Measurements from ENCODE around the gene SEBOX.
A peak's percentile ranks its signal among the peaks of the same experiment; 100 is the strongest.

SEBOX gene, protein sequence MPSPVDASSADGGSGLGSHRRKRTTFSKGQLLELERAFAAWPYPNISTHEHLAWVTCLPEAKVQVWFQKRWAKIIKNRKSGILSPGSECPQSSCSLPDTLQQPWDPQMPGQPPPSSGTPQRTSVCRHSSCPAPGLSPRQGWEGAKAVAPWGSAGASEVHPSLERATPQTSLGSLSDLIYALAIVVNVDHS

DNA sequence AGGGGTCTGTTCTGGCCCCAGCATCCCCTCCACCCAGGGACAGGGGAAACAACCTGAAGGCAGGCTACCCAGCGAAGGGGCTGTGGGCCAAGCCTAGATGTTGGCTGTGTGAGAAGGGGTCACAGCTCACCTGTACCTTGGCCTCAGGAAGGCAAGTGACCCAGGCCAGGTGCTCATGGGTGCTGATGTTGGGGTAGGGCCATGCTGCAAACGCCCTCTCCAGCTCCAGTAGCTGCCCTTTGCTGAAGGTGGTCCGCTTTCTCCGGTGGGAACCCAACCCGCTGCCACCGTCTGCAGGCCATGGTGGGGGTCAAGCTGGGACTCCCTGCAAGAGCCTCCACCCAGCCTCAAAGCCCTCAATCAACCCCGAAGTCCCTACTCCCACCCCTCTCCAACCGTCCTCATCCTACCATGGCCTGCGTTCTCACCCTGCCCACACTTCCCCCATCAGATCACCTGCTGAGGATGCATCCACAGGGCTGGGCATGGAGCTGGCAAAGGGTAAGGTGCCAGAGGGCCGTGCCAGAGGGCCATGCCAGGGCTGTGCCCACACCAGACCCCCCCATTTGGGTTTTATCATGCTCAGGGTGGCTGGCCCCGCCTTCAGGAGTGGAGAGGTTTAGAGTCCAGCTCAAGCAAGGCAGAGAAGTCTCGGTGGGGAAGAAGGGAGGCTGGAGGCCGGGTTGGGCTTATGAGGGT, at the start of gene SEBOX:
Gene SEBOX (minus strand): TSS at position 535 of the 699 bp plus-strand sequence. CDS start 48 bp downstream, at position 487.
- no peak for DNase-seq (ENCODE audit: low read depth)

DNA sequence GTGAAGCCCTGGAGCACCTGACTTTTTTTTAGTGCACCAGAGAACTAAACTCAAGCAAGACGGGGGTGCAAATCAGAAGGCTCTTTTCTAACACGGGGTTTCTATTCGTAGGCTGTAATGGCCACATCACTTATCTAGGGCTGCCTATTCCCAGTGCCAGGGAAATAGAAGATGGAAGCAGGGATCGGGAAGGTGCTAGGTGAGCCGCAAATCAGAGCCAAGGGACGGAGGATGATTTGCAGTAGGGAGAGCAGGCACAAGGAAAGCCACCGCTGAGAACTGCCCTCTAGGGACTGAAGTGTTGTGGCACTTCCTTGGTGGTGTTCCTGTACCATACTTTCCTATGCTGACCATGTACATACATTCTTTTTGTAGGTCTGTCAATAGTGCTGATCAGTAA, 48.8 kb upstream of the SEBOX start:
- no peak for DNase-seq (ENCODE audit: low read depth)

DNA sequence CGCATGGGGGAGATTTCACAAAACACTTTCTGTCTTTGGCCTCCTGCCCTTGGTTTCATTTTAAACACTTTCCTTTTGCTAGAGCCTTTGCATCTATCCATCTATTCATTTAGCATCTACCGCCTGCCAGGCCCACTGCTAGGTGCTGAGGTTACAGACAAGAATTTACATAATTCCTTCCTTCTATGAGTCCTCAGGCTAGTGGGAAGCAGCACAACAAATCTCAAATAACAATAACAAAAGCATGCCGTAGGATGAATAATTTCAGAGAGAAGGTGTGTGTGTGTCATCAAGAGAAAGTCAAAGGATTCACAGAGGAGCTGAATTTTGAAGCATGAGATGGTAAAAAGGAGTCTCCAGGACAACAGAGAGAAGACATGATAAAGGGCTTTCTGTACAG, 47.1 kb upstream of the SEBOX start:
- DNase-seq (ENCODE audit: low read depth): no peak

DNA sequence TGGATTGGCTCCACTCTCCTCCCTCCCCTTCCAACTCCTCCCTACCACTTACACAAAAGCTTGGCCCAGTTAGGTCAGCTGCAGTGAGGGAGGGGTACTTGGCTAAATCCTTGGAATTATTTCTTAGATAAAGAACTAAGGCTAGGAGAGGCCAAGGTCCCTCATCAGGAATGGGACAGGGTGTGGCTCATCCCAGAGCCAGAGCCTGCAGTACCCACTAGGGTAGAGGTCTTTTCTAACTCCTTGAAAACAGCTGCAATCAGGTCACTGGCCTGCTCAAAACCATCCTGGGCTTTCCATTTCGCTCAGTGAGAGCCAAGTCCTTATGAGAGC, 42.9 kb upstream of the SEBOX start:
- DNase-seq (ENCODE audit: low read depth): no peak

DNA sequence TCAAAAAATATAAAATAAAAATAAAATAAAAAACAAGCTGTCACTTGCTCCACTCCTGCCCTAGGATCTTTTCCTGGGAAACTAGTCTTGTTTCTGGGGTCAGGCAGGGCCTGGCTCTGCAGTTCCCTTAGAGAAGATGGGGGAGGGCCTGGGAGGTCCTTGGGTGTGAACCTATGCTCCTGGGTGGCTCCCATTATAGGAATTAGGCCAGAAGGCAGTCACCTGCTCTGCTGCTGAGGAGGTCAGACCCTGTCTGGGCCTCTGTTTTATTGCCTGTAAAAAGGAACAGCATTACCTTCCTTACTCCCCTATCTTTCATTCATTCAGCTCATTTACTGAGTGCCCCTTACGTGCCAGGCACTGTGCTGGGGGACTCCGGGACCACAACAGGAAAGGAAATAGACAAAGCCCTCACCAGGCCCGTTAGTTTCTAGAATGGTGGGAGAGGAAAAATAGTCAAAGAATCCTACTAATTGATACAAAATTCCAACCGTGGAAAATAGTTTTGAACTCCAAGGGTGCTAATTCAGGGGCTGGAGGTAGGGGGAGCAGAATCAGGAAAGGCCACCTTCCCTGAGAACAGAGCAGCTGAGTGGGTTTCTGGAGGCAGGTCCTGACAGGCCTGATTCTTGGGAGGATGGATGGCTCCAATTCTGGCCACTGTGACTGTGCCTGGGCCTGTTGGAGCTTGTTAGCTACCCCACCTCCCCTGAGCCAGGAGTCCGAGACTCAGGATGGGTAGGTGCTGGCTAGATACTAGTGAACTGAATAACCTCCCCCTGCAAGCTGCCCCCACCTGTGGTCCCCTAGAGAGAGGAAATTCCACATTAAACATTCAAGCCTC, 42.4 kb upstream of the SEBOX start:
- no peak for DNase-seq (ENCODE audit: low read depth)

DNA sequence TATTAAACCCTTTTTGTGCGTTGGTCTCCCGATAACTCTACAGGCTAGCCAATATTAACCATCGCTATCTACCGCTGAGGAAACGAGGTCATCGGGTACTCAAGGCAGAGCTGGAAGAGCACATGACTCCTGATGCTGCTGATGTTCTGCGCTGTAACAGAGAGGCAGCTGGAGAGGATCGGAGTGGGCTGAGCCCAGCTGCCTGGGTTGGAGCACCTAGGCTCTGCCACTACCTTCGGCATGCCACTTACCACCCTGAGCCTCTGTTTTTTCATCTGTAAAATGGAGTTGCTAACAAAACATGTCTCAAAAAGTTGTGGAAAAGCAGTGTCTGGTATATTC, 41.4 kb upstream of the SEBOX start:
- no peak for DNase-seq (ENCODE audit: low read depth)

DNA sequence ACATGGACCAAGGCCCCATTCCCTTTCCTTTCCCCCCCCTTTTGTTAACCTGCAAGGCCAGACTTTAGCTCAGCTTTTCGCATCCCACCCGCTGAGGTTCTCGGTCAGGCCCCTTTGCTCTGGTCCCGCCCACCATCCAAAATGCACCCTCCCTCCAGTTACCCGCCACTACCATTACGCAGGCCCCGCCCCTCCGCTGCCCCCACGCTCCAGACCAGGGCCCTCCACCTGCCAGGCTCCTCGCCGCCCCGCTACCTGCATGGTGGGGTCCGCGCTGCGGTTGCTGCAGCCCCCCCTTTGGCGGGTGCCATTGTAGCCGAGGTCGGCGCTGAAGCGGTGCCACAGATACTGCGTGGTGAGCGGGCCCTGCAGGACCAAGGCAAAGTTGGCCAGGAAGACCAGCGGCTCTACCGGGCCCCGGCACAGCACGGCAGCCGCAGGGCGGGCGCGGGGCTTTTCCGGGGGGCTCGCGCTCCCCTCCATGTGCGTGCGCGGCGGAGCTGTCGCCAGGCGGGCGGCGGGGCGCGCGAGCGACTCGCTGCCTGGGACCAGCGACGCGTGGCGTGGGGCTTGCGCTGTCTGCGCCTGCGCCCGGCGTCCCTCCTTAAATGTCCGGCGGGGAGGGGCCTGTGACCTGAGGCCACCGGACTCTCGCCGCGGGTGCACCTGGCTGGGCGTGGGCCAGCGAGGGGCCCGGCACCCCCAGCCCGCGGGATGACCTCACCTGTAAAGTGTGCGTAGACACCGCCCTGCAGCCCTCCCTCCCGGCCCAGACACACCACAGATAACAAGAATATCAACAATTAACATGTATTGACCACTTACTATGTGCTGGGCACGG, 40.9 kb upstream of the SEBOX start, which contains the start of gene SLC46A1:
Gene SLC46A1 (minus strand): TSS at position 581 of the 841 bp plus-strand sequence. CDS start 98 bp downstream, at position 483.
- DNase-seq (ENCODE audit: low read depth): peak; percentile 61

DNA sequence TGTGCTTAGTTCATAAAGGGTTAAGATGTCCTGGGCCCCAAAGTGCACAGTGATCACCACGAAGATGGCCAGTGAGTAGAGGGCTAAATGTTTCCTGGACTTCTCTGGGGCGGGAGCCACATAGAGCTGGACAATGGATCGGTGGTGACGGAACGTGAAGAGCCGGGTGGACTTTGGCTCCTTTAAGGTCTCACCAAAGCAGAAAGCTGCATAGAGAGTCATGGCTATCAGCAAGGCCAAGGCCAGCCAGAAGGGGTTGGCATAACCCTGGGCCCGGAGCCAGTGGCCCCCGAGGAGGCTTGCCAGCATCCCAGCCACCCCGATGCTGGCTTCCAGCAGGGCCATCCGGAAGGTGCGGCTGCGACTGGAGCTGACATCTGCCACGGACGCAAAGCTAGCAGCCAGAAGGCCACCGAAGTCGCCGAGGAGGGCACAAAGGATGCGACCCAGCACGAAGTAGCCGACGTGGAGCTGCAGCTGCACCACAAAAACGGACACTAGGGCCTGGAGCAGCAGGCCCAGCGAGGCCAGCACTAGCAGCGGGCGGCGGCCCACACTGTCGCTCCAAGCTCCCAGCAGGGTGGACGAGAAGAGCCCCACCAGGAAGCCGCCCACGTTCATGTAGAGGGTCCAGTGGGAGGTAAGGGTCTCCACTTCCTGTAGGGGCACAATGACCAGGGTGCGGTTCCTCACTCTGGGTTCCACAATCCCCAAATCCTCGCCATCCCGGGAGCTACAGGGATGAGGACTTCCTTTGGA, 40.0 kb upstream of the SEBOX start:
- DNase-seq (ENCODE audit: low read depth): no peak

DNA sequence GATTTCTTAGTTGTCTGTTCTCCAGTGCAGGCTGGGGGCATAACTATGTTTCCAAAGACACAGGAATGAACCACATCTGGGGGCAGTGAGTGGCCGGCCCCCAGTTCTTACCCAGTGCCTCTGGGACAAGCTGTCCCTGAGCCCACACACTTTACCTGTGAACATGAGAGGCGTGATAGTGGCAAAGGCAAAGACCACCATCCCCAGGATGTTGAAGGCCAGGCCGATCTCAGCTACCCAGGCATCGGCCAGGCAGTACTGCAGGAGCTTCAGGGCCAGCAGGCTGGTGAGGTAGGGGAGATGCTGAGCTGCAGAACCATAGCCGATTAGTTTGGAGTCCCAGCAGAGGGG, 39.4 kb upstream of the SEBOX start:
- no peak for DNase-seq (ENCODE audit: low read depth)

DNA sequence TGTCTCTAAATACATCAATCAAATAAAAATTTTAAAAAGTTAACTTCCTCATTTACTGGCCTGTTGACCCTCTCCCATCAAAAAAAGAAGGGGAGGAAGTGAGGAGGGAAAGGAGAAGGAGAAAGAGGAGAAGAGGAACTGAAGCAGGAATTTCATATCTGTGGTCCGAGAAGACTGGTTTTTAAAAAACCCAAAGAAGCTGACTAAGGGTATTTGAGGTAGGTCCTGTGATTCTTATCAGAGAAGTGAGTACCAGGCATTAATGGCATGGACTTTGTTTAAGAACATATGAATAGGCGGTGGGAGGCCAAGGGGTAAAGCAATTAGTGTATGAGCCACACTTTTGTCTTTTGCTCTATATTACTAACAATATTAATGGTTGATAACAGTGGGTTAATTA, 39.0 kb upstream of the SEBOX start:
- DNase-seq (ENCODE audit: low read depth): no peak

DNA sequence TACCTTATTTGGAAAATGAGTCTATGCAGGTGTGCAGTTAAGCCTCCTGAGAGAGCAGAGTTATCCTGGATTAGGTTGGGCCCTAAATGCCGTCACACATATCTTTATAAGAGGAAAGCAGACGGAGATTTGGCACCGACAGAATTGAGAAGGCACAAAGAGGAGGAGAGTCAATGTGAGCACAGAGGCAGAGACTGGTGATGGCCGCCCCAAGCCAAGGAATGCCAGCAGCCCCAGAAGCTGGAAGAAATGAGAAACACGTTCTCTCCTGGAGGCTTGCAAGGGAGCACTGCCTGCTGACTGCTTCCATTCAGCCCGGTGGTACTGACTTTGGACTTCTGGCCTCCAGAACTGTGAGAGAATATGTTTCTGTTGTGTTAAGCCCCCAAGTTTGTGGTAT, 37.8 kb upstream of the SEBOX start:
- no peak for DNase-seq (ENCODE audit: low read depth)

DNA sequence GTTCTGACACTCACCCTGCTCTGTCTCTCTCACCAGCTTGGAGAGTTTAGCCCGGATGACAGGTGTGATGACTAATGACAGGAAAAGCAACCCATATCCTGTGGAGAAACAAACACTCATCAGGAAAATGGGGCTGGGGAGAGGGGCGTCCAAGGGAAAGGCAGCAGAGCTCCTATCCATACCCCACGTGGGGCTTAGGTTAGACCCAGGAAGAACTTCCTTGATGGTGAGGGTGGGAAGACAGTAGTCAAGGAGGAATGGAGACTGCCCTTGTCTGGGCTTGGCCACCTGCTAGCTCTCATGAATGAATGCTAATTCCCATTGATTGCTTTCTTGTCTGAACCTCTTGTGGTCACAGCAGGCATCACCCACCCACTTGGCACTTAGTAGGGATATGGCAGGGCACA, 37.2 kb upstream of the SEBOX start:
- no peak for DNase-seq (ENCODE audit: low read depth)

DNA sequence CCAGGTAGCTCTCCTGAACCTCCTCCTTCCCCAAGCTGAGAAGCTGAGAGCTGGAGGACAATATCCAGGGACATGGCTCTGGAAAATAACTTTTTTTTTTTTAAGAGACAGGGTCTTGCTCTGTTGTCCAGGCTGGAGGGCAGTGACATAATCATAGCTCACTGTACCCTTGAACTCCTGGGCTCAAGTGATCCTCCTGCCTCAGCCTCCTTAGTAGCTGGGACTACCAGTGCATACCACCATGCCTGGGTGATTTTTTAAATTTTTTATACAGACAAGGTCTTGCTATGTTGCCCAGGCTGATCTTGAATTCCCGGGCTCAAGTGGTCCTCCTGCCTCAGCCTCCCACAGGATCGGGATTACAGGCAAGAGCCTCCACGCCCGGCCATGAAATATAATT, 34.8 kb upstream of the SEBOX start:
- DNase-seq (ENCODE audit: low read depth): no peak

DNA sequence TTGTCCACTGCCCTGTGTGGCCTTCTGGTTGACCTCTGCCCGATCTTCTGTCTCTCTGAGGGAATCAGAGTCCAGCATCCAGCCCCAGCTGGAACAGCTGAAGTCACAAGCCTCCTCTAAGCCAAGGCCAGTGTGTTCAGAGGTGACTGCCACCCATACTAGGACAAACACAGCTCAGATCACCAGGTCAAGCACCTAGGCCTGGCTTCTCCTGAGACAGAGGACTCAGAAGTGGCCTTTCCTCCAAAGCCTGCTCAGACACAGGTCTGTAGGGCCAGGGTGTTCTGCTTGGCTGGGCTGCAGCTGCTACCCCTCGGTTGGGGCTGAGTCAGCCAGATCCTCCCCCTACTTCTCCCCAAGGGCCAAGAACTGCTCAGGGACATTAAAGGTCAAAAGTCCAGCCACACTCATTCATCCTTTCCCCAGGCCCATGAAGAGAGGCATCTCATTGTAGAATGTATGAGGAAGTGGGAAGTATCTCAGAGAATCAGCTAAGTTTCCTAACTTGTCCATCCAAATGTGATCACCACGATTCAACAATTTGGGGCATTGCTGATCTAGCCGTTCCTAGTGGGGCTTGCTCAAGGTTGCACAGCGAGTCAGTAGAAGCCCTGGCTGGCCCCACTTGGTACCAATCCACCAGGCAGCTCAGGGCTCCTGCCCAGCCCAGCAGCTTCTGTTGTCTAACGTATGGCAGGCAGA, 33.4 kb upstream of the SEBOX start:
- DNase-seq (ENCODE audit: low read depth): no peak

DNA sequence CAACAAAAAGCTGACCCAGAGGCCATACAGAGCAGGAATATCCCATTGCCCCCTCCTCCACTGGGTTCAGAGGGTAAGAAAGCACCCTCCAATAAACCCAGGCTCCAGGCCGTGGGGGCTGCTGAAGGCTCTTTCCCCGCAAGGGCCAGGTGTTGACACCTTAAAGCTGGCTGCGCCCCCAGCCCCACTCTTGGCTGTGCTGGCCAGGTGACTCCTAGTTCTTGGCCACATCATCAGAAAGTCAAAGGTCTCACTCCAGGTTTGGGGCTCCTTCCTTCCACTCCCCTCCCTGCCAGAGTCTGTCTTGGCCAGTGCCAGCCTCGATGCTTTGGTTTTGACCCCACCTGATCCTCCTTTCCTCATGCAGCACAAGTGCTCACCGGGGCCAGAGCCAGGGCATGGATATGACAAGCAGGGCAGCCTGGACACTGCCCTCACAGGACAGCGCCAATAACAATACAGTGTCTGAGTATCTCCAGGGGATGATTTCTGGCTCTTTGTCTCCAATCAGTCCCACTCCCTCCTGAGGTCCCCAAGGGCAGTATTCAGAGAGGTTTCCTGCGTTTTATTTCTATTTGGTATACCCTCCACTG, 32.8 kb upstream of the SEBOX start:
- no peak for DNase-seq (ENCODE audit: low read depth)

DNA sequence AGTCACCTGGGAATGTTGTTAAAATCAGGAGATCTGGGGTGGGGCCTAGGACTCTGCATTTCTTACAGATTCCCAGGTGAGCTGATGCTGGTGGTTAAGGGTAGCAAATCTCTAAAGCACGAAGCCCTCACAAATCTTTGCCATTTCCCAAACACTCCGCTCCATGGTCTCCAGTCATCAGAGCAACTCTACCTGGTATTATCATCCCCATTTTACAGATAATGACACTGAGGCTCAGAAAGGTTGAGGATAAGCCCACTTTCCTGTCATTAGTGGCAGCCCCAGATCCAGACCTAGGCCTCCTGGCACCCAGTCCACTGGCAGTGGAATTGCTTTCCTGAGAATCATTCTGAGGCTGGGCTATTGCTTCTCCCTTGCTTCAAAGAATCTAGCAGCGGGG, 32.3 kb upstream of the SEBOX start:
- no peak for DNase-seq (ENCODE audit: low read depth)

DNA sequence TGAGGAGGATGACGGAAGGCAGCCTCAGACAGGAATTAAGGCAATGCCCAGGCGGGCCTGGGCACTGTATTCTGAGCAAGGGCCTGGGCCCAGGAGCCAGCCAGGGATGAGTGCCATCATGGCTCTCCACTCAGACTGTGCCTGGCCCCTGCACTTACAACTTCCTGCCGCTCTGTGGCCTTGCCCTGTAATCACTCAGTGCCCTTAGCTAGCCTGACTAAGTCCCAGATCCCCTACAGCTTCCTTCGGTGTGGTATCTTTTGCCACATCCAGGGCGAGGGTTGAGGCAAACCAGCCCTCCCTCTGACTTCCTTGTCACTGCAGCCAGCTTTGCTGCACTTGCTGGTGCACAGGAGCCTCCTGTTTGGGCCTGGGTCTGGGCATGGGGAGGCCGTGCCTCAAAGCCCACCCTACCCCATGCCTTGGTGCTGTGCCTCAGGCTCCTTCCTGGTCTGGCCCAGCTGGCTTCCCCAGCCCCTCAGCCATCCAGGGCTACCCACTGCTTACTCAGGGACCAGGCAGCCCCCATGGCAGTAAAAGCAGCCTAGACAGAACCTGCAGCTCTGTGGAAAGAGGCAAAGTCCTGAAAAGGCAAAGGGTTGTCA, 31.7 kb upstream of the SEBOX start:
- DNase-seq (ENCODE audit: low read depth): no peak

DNA sequence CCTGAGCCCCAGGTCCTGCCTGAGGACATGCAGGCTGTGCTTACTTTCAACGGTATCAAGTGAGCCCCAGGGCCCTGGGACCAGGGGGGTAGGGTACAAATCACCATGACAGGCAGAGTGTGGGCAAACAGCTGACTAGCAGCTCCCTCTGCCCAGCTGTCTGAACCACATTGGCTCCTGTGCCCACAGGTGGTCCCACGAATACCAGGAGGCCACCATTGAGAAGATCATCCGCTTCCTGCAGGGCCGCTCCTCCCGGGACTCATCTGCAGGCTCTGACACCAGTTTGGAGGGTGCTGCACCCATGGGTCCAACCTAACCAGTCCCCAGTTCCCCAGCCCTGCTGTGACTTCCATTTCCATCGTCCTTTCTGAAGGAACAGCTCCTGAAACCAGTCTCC, 31.0 kb upstream of the SEBOX start:
- DNase-seq (ENCODE audit: low read depth): no peak

DNA sequence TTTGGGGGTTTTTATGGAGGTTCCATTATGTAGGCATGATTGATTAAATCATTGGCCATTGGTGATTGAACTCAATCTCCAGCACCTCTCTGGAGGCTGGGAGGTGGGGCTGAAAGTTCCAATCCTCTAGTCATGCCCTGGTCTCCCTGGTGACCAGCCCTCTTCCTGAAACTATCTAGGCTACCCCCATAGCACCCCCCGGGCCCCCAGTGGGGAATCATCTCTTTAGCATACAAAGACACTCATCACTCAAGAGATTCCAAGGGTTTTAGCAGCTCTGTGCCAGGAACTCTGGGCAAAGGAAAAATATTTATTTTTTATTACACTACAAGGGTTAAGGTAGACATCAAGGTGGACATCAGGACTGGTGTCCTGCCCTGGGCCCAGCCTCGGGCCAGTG, 30.4 kb upstream of the SEBOX start:
- DNase-seq (ENCODE audit: low read depth): no peak
